ENCODE measurements around the gene TUBE1.

TUBE1 gene

GRCh38 chr6:112029045-112029822, 58.0 kb downstream of the TUBE1 start:
- no peak for DNase-seq (ENCODE audit: extremely low read depth, low read depth)
- no peak overlapping the region for H3K4me3 ChIP-seq (replicated peaks; ENCODE audit: low read depth, low read length)

GRCh38 chr6:112027942-112028674, 59.2 kb downstream of the TUBE1 start:
- DNase-seq (ENCODE audit: extremely low read depth, low read depth) = peak; percentile 93
- H3K4me3 ChIP-seq (replicated peaks; ENCODE audit: low read depth, low read length) = no peak overlapping the region
- no peak for TF ChIP-seq CTCF (IDR thresholded peaks at IDR 0.05; ENCODE audit: low read depth, low read length, missing control alignments)

More at GRCh38 chr6:112029045-112029822, 58.0 kb downstream of the TUBE1 start:
- TF ChIP-seq CTCF (IDR thresholded peaks at IDR 0.05; ENCODE audit: low read depth, low read length, missing control alignments) = peak; percentile 82

DNA sequence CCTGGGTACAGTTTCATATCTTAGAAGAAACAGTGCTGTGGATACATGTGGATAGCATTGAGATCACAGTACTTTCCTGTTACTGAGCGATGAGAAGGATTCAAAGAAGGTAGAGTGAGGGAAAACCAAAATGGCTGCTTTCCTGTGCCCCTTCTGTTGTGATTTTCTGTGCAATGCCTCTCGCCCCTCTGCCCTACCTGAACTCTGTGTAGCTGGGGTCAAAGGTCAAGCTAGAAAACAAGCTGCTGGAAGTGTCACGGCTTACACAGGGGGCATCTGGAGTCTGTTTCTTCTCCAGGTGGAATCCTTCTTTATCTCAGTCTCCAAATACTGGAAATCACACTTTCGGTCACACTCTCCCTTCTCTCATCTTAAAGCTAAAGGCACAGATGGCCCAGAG, 60.3 kb downstream of the TUBE1 start:
- DNase-seq (ENCODE audit: extremely low read depth, low read depth) = no peak
- no peak for TF ChIP-seq CTCF (IDR thresholded peaks at IDR 0.05; ENCODE audit: low read depth, low read length, missing control alignments)
- no peak overlapping the region for H3K4me3 ChIP-seq (replicated peaks; ENCODE audit: low read depth, low read length)

- no peak overlapping the region for H3K4me3 ChIP-seq (replicated peaks; ENCODE audit: low read depth, low read length)
- no peak for DNase-seq (ENCODE audit: extremely low read depth, low read depth)
- no peak for TF ChIP-seq CTCF (IDR thresholded peaks at IDR 0.05; ENCODE audit: low read depth, low read length, missing control alignments)
Measured at GRCh38 chr6:112024464-112024863, 62.8 kb downstream of the TUBE1 start.

GRCh38 chr6:112022749-112023148, 64.5 kb downstream of the TUBE1 start:
- no peak for TF ChIP-seq CTCF (IDR thresholded peaks at IDR 0.05; ENCODE audit: low read depth, low read length, missing control alignments)
- no peak overlapping the region for H3K4me3 ChIP-seq (replicated peaks; ENCODE audit: low read depth, low read length)
- no peak for DNase-seq (ENCODE audit: extremely low read depth, low read depth)

DNA sequence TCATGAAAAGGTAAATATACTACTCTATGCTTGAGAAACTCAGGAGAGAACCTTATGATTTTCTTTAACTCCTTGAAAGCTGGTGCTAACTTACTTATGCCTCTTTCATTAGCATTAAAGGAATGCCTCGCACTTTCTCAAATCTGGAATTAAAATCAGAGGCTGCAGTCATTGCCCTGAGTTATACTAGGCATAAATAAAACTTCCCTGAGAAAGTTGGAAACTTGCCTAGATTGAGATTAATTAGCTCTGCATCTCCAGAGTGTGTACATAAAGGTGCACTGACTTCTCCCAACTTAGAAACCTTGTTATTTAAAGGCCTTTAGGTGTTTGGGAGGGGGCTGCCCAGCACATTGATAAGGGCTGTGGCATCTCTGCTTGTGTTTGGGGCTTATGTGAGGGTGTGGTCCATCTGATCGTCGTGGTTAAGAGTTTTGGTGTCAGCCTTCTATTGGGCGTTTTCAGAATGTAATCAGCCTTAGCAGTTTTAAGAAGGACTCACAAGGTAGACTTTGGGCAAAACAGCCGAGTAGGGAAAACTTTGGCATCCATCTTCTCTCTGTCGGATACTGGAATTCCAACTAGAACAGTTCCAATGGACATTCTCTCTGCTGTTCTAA, 65.5 kb downstream of the TUBE1 start:
- DNase-seq (ENCODE audit: extremely low read depth, low read depth) = no peak
- no peak for TF ChIP-seq CTCF (IDR thresholded peaks at IDR 0.05; ENCODE audit: low read depth, low read length, missing control alignments)

More for the DNA sequence above, 65.5 kb downstream of the TUBE1 start:
- no peak overlapping the region for H3K4me3 ChIP-seq (replicated peaks; ENCODE audit: low read depth, low read length)

Data from HFF-Myc (cell line).